ENCODE measurements around the gene TC2N.

Gene TC2N

GRCh38 chr14:91886961-91887360 is 19.6 kb upstream of the TC2N start:
- TF ChIP-seq, protein P1, sequence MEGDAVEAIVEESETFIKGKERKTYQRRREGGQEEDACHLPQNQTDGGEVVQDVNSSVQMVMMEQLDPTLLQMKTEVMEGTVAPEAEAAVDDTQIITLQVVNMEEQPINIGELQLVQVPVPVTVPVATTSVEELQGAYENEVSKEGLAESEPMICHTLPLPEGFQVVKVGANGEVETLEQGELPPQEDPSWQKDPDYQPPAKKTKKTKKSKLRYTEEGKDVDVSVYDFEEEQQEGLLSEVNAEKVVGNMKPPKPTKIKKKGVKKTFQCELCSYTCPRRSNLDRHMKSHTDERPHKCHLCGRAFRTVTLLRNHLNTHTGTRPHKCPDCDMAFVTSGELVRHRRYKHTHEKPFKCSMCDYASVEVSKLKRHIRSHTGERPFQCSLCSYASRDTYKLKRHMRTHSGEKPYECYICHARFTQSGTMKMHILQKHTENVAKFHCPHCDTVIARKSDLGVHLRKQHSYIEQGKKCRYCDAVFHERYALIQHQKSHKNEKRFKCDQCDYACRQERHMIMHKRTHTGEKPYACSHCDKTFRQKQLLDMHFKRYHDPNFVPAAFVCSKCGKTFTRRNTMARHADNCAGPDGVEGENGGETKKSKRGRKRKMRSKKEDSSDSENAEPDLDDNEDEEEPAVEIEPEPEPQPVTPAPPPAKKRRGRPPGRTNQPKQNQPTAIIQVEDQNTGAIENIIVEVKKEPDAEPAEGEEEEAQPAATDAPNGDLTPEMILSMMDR (IDR thresholded peaks at IDR 0.05; ENCODE audit: borderline replicate concordance, extremely low read depth, low read length, poor library complexity, severe bottlenecking) = no peak
- TF ChIP-seq EZH2 (IDR thresholded peaks at IDR 0.05; ENCODE audit: borderline replicate concordance, low read depth, low read length, severe bottlenecking) = no peak
- Histone ChIP-seq H3K36me3 (ENCODE audit: insufficient read depth, low read length) (no peaks in the 10 kb centered on the region), H3K4me1 (ENCODE audit: insufficient read depth, low read length) (peaks cover 20% of the 10 kb centered on the region), H3K9me3 (ENCODE audit: insufficient read depth, low read length, severe bottlenecking) (no peaks in the 10 kb centered on the region), H4K20me1 (ENCODE audit: insufficient read depth, low read length) (no peaks in the 10 kb centered on the region), H3K27ac (ENCODE audit: low read length) (no peak overlapping the region), H3K4me2 (ENCODE audit: insufficient read depth, low read length) (no peak overlapping the region), H3K4me3 (ENCODE audit: low read depth in 1 of 2, low read length in 2 of 2) (no peak overlapping the region), H3K27me3 (ENCODE audit: insufficient read depth, low read length, poor library complexity) (no peaks in the 10 kb centered on the region), H3K9ac (ENCODE audit: low read depth, low read length) (no peak overlapping the region), H2AFZ (ENCODE audit: low read depth, low read length) (no peak overlapping the region), H3K79me2 (ENCODE audit: insufficient read depth, low read length) (no peaks in the 10 kb centered on the region)
- DNase-seq = no peak
- ATAC-seq (ENCODE audit: insufficient read depth, low read depth) = no peak

GRCh38 chr14:91885839-91886238 is 18.5 kb upstream of the TC2N start:
- no peak for ATAC-seq (ENCODE audit: insufficient read depth, low read depth)
- Histone ChIP-seq H3K4me3 (ENCODE audit: low read depth in 1 of 2, low read length in 2 of 2) (no peak overlapping the region), H3K9me3 (ENCODE audit: insufficient read depth, low read length, severe bottlenecking) (no peaks in the 10 kb centered on the region), H4K20me1 (ENCODE audit: insufficient read depth, low read length) (no peaks in the 10 kb centered on the region), H3K9ac (ENCODE audit: low read depth, low read length) (no peak overlapping the region), H3K36me3 (ENCODE audit: insufficient read depth, low read length) (no peaks in the 10 kb centered on the region), H3K27me3 (ENCODE audit: insufficient read depth, low read length, poor library complexity) (no peaks in the 10 kb centered on the region), H3K4me2 (ENCODE audit: insufficient read depth, low read length) (no peak overlapping the region), H3K4me1 (ENCODE audit: insufficient read depth, low read length) (peaks cover 19% of the 10 kb centered on the region), H3K79me2 (ENCODE audit: insufficient read depth, low read length) (no peaks in the 10 kb centered on the region), H2AFZ (ENCODE audit: low read depth, low read length) (no peak overlapping the region), H3K27ac (ENCODE audit: low read length) (no peak overlapping the region)
- DNase-seq = no peak
- TF ChIP-seq EZH2 (IDR thresholded peaks at IDR 0.05; ENCODE audit: borderline replicate concordance, low read depth, low read length, severe bottlenecking) = no peak
- TF ChIP-seq, protein P1 (IDR thresholded peaks at IDR 0.05; ENCODE audit: borderline replicate concordance, extremely low read depth, low read length, poor library complexity, severe bottlenecking) = no peak

DNA sequence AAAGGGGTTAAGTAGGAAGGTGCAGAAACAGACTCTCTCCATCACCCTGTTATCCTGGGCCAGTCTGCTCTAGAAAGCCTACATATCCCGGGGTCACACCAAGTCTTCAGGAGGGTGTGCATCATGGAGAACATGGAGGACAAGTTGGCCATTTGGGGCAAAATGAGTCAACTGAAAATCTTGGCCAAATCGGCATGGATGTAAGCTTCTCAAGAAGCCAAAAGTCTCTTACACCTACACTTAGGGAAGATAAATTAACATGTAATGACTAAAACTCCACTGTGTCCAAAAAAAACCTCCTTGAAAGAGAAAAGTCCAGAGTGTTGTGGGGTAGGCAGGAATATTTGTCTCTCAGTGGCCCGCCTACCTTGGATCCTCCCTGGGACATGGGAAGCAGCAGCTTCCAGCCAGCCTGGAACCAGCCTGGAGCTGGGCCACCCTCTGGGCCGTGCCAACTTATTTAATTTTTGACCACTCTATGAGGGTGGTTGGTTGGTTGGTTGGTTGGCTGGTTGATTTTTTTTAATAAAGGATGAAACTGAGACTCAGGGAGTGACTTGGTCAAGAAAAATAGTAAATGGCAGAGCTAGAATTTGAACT is 17.9 kb upstream of the TC2N start:
- H3K4me2 ChIP-seq (ENCODE audit: insufficient read depth, low read length) = no peak overlapping the region

More for the DNA sequence above, 17.9 kb upstream of the TC2N start:
- Histone ChIP-seq H3K27me3 (ENCODE audit: insufficient read depth, low read length, poor library complexity) (no peaks in the 10 kb centered on the region), H3K4me1 (ENCODE audit: insufficient read depth, low read length) (peaks cover 13% of the 10 kb centered on the region), H2AFZ (ENCODE audit: low read depth, low read length) (no peak overlapping the region), H3K9me3 (ENCODE audit: insufficient read depth, low read length, severe bottlenecking) (no peaks in the 10 kb centered on the region), H3K27ac (ENCODE audit: low read length) (no peak overlapping the region), H3K9ac (ENCODE audit: low read depth, low read length) (no peak overlapping the region), H3K79me2 (ENCODE audit: insufficient read depth, low read length) (no peaks in the 10 kb centered on the region), H4K20me1 (ENCODE audit: insufficient read depth, low read length) (no peaks in the 10 kb centered on the region), H3K36me3 (ENCODE audit: insufficient read depth, low read length) (no peaks in the 10 kb centered on the region), H3K4me3 (ENCODE audit: low read depth in 1 of 2, low read length in 2 of 2) (no peak overlapping the region)
- DNase-seq (no peak), ATAC-seq (ENCODE audit: insufficient read depth, low read depth) (no peak)
- no peak for TF ChIP-seq EZH2 (IDR thresholded peaks at IDR 0.05; ENCODE audit: borderline replicate concordance, low read depth, low read length, severe bottlenecking)
- TF ChIP-seq, protein P1 (IDR thresholded peaks at IDR 0.05; ENCODE audit: borderline replicate concordance, extremely low read depth, low read length, poor library complexity, severe bottlenecking) = no peak

Measured in DND-41 (cell line).